HG02885 (cell line): Measurements from ENCODE around the gene TMEM174.
"Not testable (repeated sequence)": the region's sequence is repeated elsewhere in the genome, so short reads cannot be mapped to it uniquely, and the experiment has no call there.

Experiments
- ATAC-seq: cut with Tn5 transposase; IDR thresholded peaks from one replicate; pipeline ENCODE4 v1.9.1; 2021; ENCODE audit warnings: mild to moderate bottlenecking; ENCODE audit not compliant: unreplicated experiment, poor library complexity

The TMEM174 gene

GRCh38 chr5:73215891-73216610, 43.1 kb downstream of the TMEM174 start:
- no peak for ATAC-seq

- no peak for ATAC-seq
These were observed 45.7 kb downstream of the TMEM174 start for GRCh38 chr5:73218552-73219171.

GRCh38 chr5:73219336-73219735, 46.3 kb downstream of the TMEM174 start:
- ATAC-seq = not testable (repeated sequence)

- ATAC-seq = no peak
These were observed 48.2 kb downstream of the TMEM174 start for GRCh38 chr5:73221161-73221560.

- no peak for ATAC-seq
These were observed 48.7 kb downstream of the TMEM174 start for GRCh38 chr5:73221726-73222125.

GRCh38 chr5:73222173-73222572, 49.2 kb downstream of the TMEM174 start:
- ATAC-seq = no peak
